ENCODE measurements around the gene NCOR2. TPM values are rescaled to one million over a fixed set of nuclear protein-coding genes. Genes with fewer than 3 reads are reported as not detected.

The NCOR2 gene
- total and polyA plus RNA-seq, 2 of the 4 experiments (the other 2 are of a cell fraction), result 12.9 to 40.8 TPM

DNA sequence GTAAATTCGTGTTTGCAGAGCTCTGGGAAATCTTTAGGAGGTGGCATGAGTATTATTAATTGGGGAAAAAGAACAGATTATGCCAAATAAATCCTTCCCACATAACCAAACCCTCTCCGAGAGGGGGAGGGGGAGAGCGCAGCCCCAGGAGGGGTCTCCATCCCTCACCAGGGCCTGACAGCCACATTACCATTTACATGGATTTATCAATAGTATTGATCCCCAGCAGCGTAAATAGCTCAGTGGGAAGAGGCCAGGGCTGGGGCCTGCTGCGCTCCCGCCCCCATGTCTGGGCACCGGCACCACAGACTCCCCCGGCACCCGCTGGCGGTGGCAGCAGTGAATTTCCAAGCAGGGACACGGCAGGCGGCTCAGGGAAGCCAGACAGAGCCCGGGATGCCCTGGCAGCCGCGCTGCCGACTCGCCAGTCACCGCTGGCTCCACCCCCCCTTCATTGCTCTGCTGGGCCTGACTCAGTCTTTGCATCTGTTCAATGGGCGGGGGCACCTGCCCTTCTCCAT, 2.4 kb downstream of the NCOR2 start:
- Histone ChIP-seq H3K9me3 (ENCODE audit: control insufficient read depth, insufficient read depth, low read length) (no peaks in the 10 kb centered on the region), H3K27ac (ENCODE audit: insufficient read depth, low read length) (no peak overlapping the region), H4K8ac (ENCODE audit: low read depth in 2 of 2, low read length in 2 of 2) (no peak overlapping the region), H3K79me1 (ENCODE audit: low read depth in 1 of 2, low read length in 2 of 2) (peaks cover 11 to 56% of the 10 kb centered on the region in 2 experiments), H2BK15ac (ENCODE audit: low read depth, low read length) (no peak overlapping the region), H3K27me3 (ENCODE audit: control insufficient read depth, insufficient read depth, low read length) (no peaks in the 10 kb centered on the region), H3K36me3 (ENCODE audit: control insufficient read depth, insufficient read depth, low read length) (no peaks in the 10 kb centered on the region), H2BK120ac (ENCODE audit: low read depth, low read length) (no peak overlapping the region), H2BK20ac (ENCODE audit: low read depth, low read length) (no peak overlapping the region), H2AK5ac (ENCODE audit: low read depth, low read length) (no peak overlapping the region), H3K4me1 (ENCODE audit: control insufficient read depth, insufficient read depth, low read length) (peaks cover 23% of the 10 kb centered on the region), H3K4me2 (ENCODE audit: low read depth, low read length) (peak overlapping the region; percentile 51; the same call in 1 of the 2 replicates), H3K9me1 (ENCODE audit: insufficient read depth, low read length) (peaks cover 7% of the 10 kb centered on the region; the same call in 1 of the 2 replicates), H3K23ac (ENCODE audit: low read depth, low read length) (no peak overlapping the region), H3K14ac (replicated peaks; ENCODE audit: low read depth, low read length) (no peak overlapping the region), H2BK5ac (ENCODE audit: low read depth, low read length, poor library complexity, severe bottlenecking) (no peak overlapping the region), H2AFZ (replicated peaks; ENCODE audit: low read length, poor library complexity) (no peak overlapping the region), H4K5ac (ENCODE audit: low read depth, low read length) (no peak overlapping the region), H4K20me1 (ENCODE audit: insufficient read depth, low read length) (peaks cover 67% of the 10 kb centered on the region), H3K9ac (ENCODE audit: low read depth, low read length) (no peak overlapping the region), H4K91ac (ENCODE audit: insufficient read depth, low read depth, low read length) (no peak overlapping the region), H2AK9ac (replicated peaks; ENCODE audit: low read depth, low read length, poor library complexity) (no peak overlapping the region), H3K4ac (ENCODE audit: low read depth, low read length) (no peak overlapping the region), H3K18ac (ENCODE audit: low read depth, low read length) (no peak overlapping the region), H3K4me3 (ENCODE audit: insufficient read depth, low read depth, low read length) (no peak overlapping the region), H3K56ac (ENCODE audit: extremely low read depth, insufficient read depth, low read length) (no peak overlapping the region)
- dilution Hi-C loops (cut with HindIII; ENCODE audit: low sequenced_read_pairs, unreplicated experiment), result no loop called here
- ChIA-PET CTCF (no interaction called here), POLR2A (ENCODE audit: unreplicated experiment) (no interaction called here)
- WGBS, 2 experiments (ENCODE audit: extremely low coverage in 2 of 2, insufficient read length in 1 of 2), result 55% methylated on average over 12 of the region's 19 CpGs; no CpG with 5 or more reads in 1 of the 2 experiments
- no peak for DNase-seq
- BruUV-seq (replicated peaks), result no TSS peak
- TF ChIP-seq RAD21 (IDR thresholded peaks at IDR 0.05; ENCODE audit: low read length) (no peak), RCOR1 (IDR thresholded peaks at IDR 0.05; ENCODE audit: insufficient replicate concordance, low read length) (peak; percentile 70)
- intact Hi-C loops (cut with micrococcal nuclease), result loop anchor here (5.0 kb wide), 4 partner anchors 92 to 182 kb away; no protein-coding TSS in a partner anchor
- in situ Hi-C loops (cut with MboI; ENCODE audit: low sequenced_read_pairs), result loop anchor here (5.0 to 10.0 kb wide), 2 partner anchors 180 to 202 kb away; no protein-coding TSS in a partner anchor
- no peak for ATAC-seq (ENCODE audit: low read depth)

Measured in IMR-90 (cell line).